HFFc6 (cell line): ENCODE measurements around the gene P4HA2. TPM values are rescaled to one million over a fixed set of nuclear protein-coding genes. Genes with fewer than 3 reads are reported as not detected.
"Not testable (repeated sequence)": the region's sequence is repeated elsewhere in the genome, so short reads cannot be mapped to it uniquely, and the experiment has no call there.

Experiments used
- DNase-seq: peaks from one replicate; pipeline ENCODE4 v3.0.0-alpha.2; 2018
- H3K27ac Mint-ChIP-seq: 2 replicates; pipeline ENCODE4 v1.8.0; 2020; ENCODE audit warnings: mild to moderate bottlenecking, mixed read lengths
- H3K27me3 Mint-ChIP-seq: 2 replicates; pipeline ENCODE4 v1.8.0; 2021; ENCODE audit warnings: mild to moderate bottlenecking, moderate library complexity, mixed read lengths; ENCODE audit not compliant: insufficient read depth
- H3K36me3 Mint-ChIP-seq: 2 replicates; pipeline ENCODE4 v1.8.0; 2021; ENCODE audit warnings: low read depth, mixed read lengths
- H3K4me1 Mint-ChIP-seq: 2 replicates; pipeline ENCODE4 v1.8.0; 2020; ENCODE audit warnings: low read depth, mixed read lengths
- H3K4me3 Mint-ChIP-seq: 2 replicates; pipeline ENCODE4 v1.8.0; 2020; ENCODE audit warnings: mild to moderate bottlenecking, moderate library complexity, mixed read lengths
- H3K9me3 Mint-ChIP-seq: 2 replicates; pipeline ENCODE4 v1.8.0; 2020; ENCODE audit warnings: mild to moderate bottlenecking, mixed read lengths
- CTCF ChIP-seq: fragments of 200-600 bp; sonication (generic); IDR thresholded peaks from 2 replicates; pipeline ENCODE4 v1.5.0; 2021; ENCODE audit warnings: antibody characterized with exemption, mild to moderate bottlenecking
- total RNA-seq, 6 experiments: library from RNA; stranded (reverse); fragmentation: NEBNext Ultra II Directional; extraction: Animal tissue kit (Norgen Biotek cat#: 25700); gene quantifications; 2 replicates in 1 of 6; 3 replicates in 5 of 6; pipeline ENCODE4 v1.2.3, GENCODE V29; 2021

The P4HA2 gene
- total RNA-seq, 6 experiments from 2014 or later = 136 to 198 (median 142) TPM

DNA sequence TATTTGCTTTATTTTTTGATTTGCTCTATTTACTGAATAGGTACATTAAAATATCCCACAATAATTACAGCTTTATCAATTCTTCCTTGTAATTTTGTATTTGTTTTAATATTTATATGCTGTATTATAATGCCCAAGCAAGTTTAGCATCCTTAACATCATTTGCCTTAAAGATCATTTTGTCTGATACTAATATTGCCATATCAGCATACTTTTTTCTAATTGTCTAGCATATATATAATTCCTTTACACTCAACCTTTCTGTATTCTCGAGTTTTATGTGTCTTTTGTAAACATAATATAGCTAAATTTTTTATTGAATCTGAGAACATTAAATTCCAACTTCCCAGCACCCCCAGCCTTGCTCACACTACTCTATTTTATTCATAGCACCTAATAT is 64.7 kb downstream of the P4HA2 start:
- no peak for DNase-seq
- no peaks in the 10 kb centered on the region for H3K9me3 Mint-ChIP-seq
- peaks cover 3% of the 10 kb centered on the region; the same call in 1 of the 2 replicates for H3K4me1 Mint-ChIP-seq
- no peak overlapping the region for H3K4me3 Mint-ChIP-seq
- H3K36me3 Mint-ChIP-seq = peaks cover 2% of the 10 kb centered on the region; the same call in 1 of the 2 replicates
- H3K27ac Mint-ChIP-seq = no peak overlapping the region
- peaks cover 2% of the 10 kb centered on the region for H3K27me3 Mint-ChIP-seq
- no peak for TF ChIP-seq CTCF

- not testable (repeated sequence) for H3K4me3 Mint-ChIP-seq, H3K27ac Mint-ChIP-seq, H3K9me3 Mint-ChIP-seq
Measured at GRCh38 chr5:132161574-132162326, 65.9 kb downstream of the P4HA2 start.

DNA sequence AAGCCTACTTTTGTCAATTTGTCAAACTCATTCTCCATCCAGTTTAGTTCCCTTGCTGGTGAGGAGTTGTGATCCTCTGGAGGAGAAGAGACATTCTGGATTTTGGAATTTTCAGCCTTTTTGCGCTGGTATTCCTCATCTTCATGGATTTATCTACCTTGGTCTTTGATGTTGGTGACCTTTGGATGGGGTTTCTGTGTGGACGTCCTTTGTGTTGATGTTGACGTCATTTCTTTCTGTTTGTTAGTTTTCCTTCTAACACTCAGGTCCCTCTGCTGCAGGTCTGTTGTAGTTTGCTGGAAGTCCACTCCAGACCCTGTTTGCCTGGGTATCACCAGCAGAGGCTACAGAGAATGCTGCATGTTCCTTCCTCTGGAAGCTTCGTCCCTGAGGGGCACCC is 71.2 kb downstream of the P4HA2 start:
- no peak for TF ChIP-seq CTCF
- H3K27me3 Mint-ChIP-seq = peaks cover 11% of the 10 kb centered on the region

More at GRCh38 chr5:132161574-132162326, 65.9 kb downstream of the P4HA2 start:
- not testable (repeated sequence) for DNase-seq, H3K27me3 Mint-ChIP-seq, H3K4me1 Mint-ChIP-seq, H3K36me3 Mint-ChIP-seq

DNA sequence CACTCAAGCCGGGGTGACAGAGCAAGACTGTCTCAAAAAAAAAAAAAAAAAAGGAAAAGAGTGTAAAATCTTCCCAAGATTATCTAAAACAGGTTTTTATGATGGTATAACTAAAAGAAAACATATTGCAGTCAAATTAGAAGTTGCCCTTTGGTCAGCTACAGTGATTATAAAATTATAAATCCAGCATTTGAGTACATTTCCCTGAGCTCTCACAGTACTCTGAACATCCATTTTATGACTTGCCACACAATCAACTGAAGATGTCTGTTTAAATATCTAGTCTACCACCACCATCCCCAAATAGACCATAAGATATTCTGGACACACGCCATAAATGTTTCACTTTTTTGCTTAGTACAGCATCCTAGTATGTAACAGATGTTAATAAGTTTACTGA is 77.1 kb downstream of the P4HA2 start:
- no peak overlapping the region for H3K4me3 Mint-ChIP-seq
- no peak overlapping the region for H3K27ac Mint-ChIP-seq
- no peak for DNase-seq
- H3K36me3 Mint-ChIP-seq = no peaks in the 10 kb centered on the region
- H3K27me3 Mint-ChIP-seq = peaks cover 13% of the 10 kb centered on the region
- no peak for TF ChIP-seq CTCF
- H3K9me3 Mint-ChIP-seq = peaks cover 36% of the 10 kb centered on the region
- no peaks in the 10 kb centered on the region for H3K4me1 Mint-ChIP-seq

More for the DNA sequence above, 71.2 kb downstream of the P4HA2 start:
- Mint-ChIP-seq H3K4me3 (no peak overlapping the region), H3K36me3 (peaks cover 5% of the 10 kb centered on the region; the same call in 1 of the 2 replicates), H3K4me1 (no peaks in the 10 kb centered on the region), H3K27ac (no peak overlapping the region), H3K9me3 (peaks cover 46% of the 10 kb centered on the region)
- DNase-seq = no peak

DNA sequence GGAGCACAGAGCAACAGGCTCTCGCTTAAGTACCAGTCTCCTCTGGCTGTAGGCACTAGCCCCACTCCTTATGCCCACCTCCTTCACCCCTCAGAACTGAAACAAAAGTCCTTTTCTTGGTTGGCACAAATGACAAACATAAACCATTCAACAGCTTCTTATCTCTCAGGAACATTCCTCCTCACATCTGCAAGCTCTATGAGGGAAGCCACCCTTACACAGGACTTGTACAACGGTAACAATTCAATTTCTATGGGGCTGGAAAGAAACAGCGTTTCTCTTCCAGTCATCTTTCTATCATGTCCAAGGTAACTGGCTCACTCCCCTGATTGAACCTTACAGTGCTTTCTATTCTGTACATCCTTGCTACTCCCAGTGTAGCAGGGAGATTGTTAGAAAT is 80.0 kb downstream of the P4HA2 start:
- peaks cover 7% of the 10 kb centered on the region for H3K36me3 Mint-ChIP-seq
- TF ChIP-seq CTCF = no peak
- no peak for DNase-seq
- no peak overlapping the region for H3K27ac Mint-ChIP-seq
- H3K27me3 Mint-ChIP-seq = peaks cover 11% of the 10 kb centered on the region
- H3K9me3 Mint-ChIP-seq = peaks cover 32% of the 10 kb centered on the region
- H3K4me1 Mint-ChIP-seq = no peaks in the 10 kb centered on the region
- H3K4me3 Mint-ChIP-seq = no peak overlapping the region

DNA sequence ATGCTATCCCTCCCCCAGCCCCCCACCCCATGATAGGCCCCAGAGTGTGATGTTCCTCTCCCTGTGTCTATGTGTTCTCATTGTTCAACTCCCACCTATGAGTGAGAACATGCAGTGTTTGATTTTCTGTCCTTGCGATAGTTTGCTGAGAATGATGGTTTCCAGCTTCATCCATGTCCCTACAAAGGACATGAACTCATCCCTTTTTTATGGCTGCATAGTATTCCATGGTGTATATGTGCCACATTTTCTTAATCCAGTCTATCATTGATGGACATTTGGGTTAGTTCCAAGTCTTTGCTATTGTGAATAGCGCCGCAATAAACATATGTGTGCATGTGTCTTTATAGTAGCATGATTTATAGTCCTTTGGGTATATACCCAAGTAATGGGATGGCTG is 82.3 kb downstream of the P4HA2 start:
- DNase-seq, H3K4me1 Mint-ChIP-seq, H3K27me3 Mint-ChIP-seq, H3K4me3 Mint-ChIP-seq, H3K27ac Mint-ChIP-seq: not testable (repeated sequence)
- H3K9me3 Mint-ChIP-seq = peaks cover 29% of the 10 kb centered on the region
- peaks cover 11% of the 10 kb centered on the region for H3K36me3 Mint-ChIP-seq
